Hypothalamus (tissue), 51 donors: ENCODE measurements around the gene PCAT7.

Experiments used
- DNase-seq, 51 donors: peaks; one replicate each; lab custom pipeline; 2025; lab: John Stamatoyannopoulos, UW

The PCAT7 gene

GRCh38 chr9:94600715-94601114 is 45.8 kb downstream of the PCAT7 start:
- no peak for DNase-seq

GRCh38 chr9:94602666-94603065 is 47.8 kb downstream of the PCAT7 start:
- no peak for DNase-seq

GRCh38 chr9:94603259-94604160 is 48.6 kb downstream of the PCAT7 start:
- DNase-seq: peak in 41 of 51 donors; percentile 3 to 69 (median 24)

DNA sequence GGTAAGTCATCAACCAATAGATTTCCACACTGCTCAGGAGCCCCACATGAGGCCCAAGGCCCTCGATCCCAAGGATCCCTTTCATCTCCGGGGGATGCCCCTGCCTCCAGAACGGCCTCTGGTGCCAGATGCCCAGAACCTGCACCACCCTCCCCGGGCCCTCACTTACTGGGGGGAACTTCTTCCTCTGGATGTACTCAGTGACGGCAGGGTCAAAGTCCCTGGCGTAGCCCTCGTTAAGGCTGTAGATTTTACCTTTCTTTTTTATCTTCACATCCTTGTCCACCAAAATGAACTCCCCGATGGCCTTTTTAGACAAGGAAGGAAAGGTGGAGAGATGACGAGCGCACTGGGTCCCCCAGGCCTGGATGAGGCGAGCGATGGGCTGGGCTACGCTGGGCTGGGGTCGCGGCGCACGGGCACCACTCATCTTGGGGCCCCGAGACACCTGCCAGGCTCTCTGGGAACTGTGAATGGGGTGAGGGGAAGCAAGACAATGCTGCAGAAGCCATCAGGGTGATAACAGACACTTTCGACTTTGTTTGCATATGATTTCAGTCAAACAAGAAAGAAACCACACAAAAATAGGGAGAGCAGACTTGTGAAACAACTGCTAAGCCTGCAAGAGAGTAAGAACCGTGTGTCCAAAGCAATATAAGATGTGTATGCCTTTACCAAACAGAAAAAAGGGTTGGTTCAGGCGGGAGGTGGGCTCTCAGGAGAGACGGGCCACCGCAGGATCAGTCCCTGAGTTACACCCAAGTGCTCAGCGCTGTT is 52.0 kb downstream of the PCAT7 start:
- no peak for DNase-seq

GRCh38 chr9:94607423-94607691 is 52.5 kb downstream of the PCAT7 start:
- no peak for DNase-seq

GRCh38 chr9:94610181-94610606 is 55.3 kb downstream of the PCAT7 start:
- DNase-seq: no peak

DNA sequence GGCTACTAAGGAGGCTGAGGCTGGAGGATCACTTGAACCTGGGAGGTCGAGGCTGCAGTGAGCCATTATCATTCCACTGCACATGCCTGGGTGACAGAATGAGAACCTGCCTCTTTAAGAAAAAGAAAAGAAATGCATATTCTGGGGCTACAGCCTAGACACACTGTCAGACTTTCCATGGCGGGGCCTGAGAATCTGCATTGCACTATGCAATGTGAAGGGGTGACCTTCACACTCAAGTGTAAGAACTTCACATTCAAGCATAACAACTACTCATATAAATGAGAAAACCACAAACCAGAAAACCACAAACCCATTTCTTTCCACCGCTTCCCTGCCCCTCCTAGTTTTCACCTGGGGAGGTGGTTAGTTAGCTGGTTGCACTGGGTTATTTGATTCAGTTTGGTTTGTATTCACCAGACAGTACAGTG is 56.8 kb downstream of the PCAT7 start:
- DNase-seq: no peak

DNA sequence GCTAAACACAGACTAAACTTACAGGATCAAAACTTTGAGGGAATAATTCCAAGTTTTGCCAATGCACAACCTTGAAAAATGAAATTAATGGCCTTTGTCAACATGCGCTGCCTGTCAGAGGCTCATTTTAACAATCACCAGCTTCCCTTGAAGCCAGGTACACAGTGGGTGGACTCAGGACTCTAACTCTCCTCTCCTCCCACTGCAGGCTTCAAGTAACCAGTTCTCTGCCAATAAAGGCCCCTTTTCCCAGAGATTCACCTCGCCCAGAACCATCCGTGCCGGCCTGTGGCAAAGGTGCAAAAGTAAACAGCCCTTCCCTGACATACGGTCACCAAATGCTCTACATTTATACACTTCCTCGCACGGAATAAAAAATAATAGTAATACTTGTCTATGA is 57.2 kb downstream of the PCAT7 start:
- DNase-seq: no peak

DNA sequence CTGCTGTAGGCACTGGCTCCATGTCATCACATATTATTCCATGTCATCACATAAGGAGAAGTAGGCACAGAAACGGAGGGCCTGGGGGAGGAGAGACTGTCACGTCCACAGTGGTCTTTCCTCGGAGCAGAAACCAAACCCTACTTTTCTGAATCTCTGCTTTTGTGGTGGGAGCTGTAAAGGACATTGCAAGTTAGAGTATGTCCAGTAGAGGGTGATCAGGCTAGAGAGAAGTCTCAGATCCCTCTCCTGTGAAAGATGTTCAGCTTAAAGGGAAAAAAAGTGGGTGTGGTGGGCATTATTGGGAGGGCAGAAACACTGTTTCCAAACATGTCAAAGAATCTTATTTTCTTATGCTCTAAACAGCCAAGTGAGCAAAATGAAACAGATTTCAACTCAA is 58.1 kb downstream of the PCAT7 start:
- DNase-seq: no peak

GRCh38 chr9:94619026-94619425 is 64.1 kb downstream of the PCAT7 start:
- no peak for DNase-seq
